H1 (cell line): Measurements from ENCODE around the gene MAML1. TPM values are rescaled to one million over a fixed set of nuclear protein-coding genes. Genes with fewer than 3 reads are reported as not detected.

Experiments
- CTCF ChIA-PET: fragments of 300-600 bp; sonication (Branson Sonifier 250); formaldehyde crosslinking; loops from one replicate; lab custom pipeline; 2021; ENCODE audit not compliant: partially characterized antibody; lab: Charles Lee
- POLR2A ChIA-PET: fragments of 300-600 bp; sonication (Branson Sonifier 250); formaldehyde crosslinking; loops from one replicate; lab custom pipeline; 2021; ENCODE audit warnings: inconsistent platforms; ENCODE audit not compliant: partially characterized antibody; lab: Charles Lee
- DNase-seq, 2 experiments: peaks; one replicate each; pipeline versions ENCODE4 v3.0.0 to v3.0.0-alpha.2; 2010 to 2022; ENCODE audit warnings: low spot score in 2 of 2, low read depth in 1 of 2, mixed read lengths in 1 of 2
- FAIRE-seq: peaks from 2 replicates; lab custom pipeline; 2011; peaks lifted over from hg19 to GRCh38; lab: Jason Lieb, UNC
- H2AFZ ChIP-seq: 2 replicates; pipeline ENCODE4 v1.8.1; 2012; ENCODE audit warnings: low read length, inconsistent platforms
- H2AK5ac ChIP-seq: 2 replicates; pipeline ENCODE4 v1.6.1; 2013; ENCODE audit warnings: low read depth, low read length
- H2BK120ac ChIP-seq: replicated peaks from 2 replicates; pipeline ENCODE3; 2013; ENCODE audit warnings: low read depth, low read length, inconsistent platforms
- H2BK12ac ChIP-seq: 2 replicates; pipeline ENCODE4 v1.6.1; 2013; ENCODE audit warnings: low read depth, low read length
- H2BK15ac ChIP-seq: 2 replicates; pipeline ENCODE4 v1.6.1; 2013; ENCODE audit warnings: low read length
- H2BK20ac ChIP-seq: 2 replicates; pipeline ENCODE4 v1.6.1; 2013; ENCODE audit warnings: low read length
- H2BK5ac ChIP-seq: 2 replicates; pipeline ENCODE4 v1.6.1; 2013; ENCODE audit warnings: low read depth, low read length
- H3K14ac ChIP-seq: 2 replicates; pipeline ENCODE4 v1.6.1; 2013; ENCODE audit warnings: inconsistent platforms; ENCODE audit not compliant: insufficient read length
- H3K18ac ChIP-seq: 2 replicates; pipeline ENCODE4 v1.6.1; 2013; ENCODE audit warnings: low read length; ENCODE audit errors: extremely low read depth
- H3K23ac ChIP-seq: 2 replicates; pipeline ENCODE4 v1.6.1; 2013; ENCODE audit warnings: inconsistent platforms; ENCODE audit not compliant: insufficient read length
- H3K23me2 ChIP-seq: 2 replicates; pipeline ENCODE4 v1.6.1; 2013; ENCODE audit warnings: low read depth, low read length
- H3K27ac ChIP-seq: 2 replicates; pipeline ENCODE4 v1.6.1; 2011; ENCODE audit warnings: low read depth, low read length, inconsistent platforms
- H3K27me3 ChIP-seq, 4 experiments: replicated peaks in 1 of 4; 1 replicate in 1 of 4; 2 replicates in 3 of 4; pipeline versions ENCODE4 v1.6.1 to v1.8.1; 2011 to 2013; ENCODE audit warnings: low read length in 3 of 4, mild to moderate bottlenecking in 3 of 4, inconsistent platforms in 2 of 4, mixed read lengths in 2 of 4, moderate library complexity in 1 of 4; ENCODE audit not compliant: control insufficient read depth in 3 of 4, insufficient read depth in 3 of 4; ENCODE audit errors: extremely low read depth in 1 of 4
- H3K36me3 ChIP-seq, 4 experiments: 2 replicates each; pipeline versions ENCODE4 v1.6.1 to v1.8.1; 2011 to 2013; ENCODE audit warnings: mild to moderate bottlenecking in 4 of 4, low read length in 3 of 4, moderate library complexity in 2 of 4, control low read depth in 1 of 4, inconsistent platforms in 1 of 4; ENCODE audit not compliant: insufficient read depth in 4 of 4, control insufficient read depth in 2 of 4
- H3K4ac ChIP-seq: replicated peaks from 2 replicates; pipeline ENCODE3; 2013; ENCODE audit warnings: low read length, low read depth, mixed read lengths, inconsistent platforms; ENCODE audit not compliant: insufficient read length
- H3K4me1 ChIP-seq, 4 experiments: replicated peaks in 1 of 4; 1 replicate in 1 of 4; 2 replicates in 3 of 4; pipeline versions ENCODE4 v1.6.1 to v1.8.1; 2011 to 2013; ENCODE audit warnings: low read length in 3 of 4, inconsistent platforms in 2 of 4, mixed read lengths in 1 of 4; ENCODE audit not compliant: insufficient read depth in 4 of 4, control insufficient read depth in 3 of 4
- H3K4me2 ChIP-seq, 2 experiments: 2 replicates each; pipeline versions ENCODE4 v1.6.1 to v1.8.1; 2011 to 2013; ENCODE audit warnings: low read depth in 2 of 2, low read length in 2 of 2, control low read depth in 1 of 2, inconsistent platforms in 1 of 2, mild to moderate bottlenecking in 1 of 2; ENCODE audit not compliant: insufficient read depth in 1 of 2
- H3K4me3 ChIP-seq, 4 experiments: fragments of 200-600, 300-600 bp in 1 of 4; sonication (generic), shearing (Covaris generic), sonication (Bioruptor Twin) in 1 of 4; 2 replicates each; pipeline versions ENCODE4 v1.5.1 to v1.8.1; 2011 to 2016; ENCODE audit warnings: low read length in 4 of 4, low read depth in 3 of 4, control low read depth in 2 of 4, inconsistent platforms in 2 of 4, mild to moderate bottlenecking in 2 of 4, mixed read lengths in 1 of 4, moderate library complexity in 1 of 4; ENCODE audit not compliant: insufficient read depth in 2 of 4; ENCODE audit errors: extremely low read depth in 1 of 4
- H3K56ac ChIP-seq: replicated peaks from 2 replicates; pipeline ENCODE3; 2013; ENCODE audit warnings: low read depth, mild to moderate bottlenecking, mixed read lengths, low read length, inconsistent platforms; ENCODE audit not compliant: insufficient read length
- H3K79me1 ChIP-seq: 2 replicates; pipeline ENCODE4 v1.6.1; 2013; ENCODE audit warnings: low read depth, low read length, control low read depth
- H3K79me2 ChIP-seq, 2 experiments: 2 replicates each; pipeline versions ENCODE4 v1.6.1 to v1.8.1; 2012 to 2013; ENCODE audit warnings: low read length in 2 of 2, mild to moderate bottlenecking in 2 of 2, inconsistent platforms in 1 of 2; ENCODE audit not compliant: insufficient read depth in 2 of 2, control insufficient read depth in 1 of 2
- H3K9ac ChIP-seq, 4 experiments: replicated peaks in 1 of 4; 1 replicate in 1 of 4; 2 replicates in 3 of 4; pipeline versions ENCODE4 v1.6.1 to v1.8.1; 2011 to 2013; ENCODE audit warnings: low read depth in 3 of 4, low read length in 3 of 4, control low read depth in 2 of 4, mild to moderate bottlenecking in 2 of 4, moderate library complexity in 2 of 4, inconsistent platforms in 1 of 4; ENCODE audit errors: extremely low read depth in 1 of 4
- H3K9me3 ChIP-seq, 2 experiments: 2 replicates each; pipeline versions ENCODE4 v1.6.1 to v1.8.1; 2012 to 2013; ENCODE audit warnings: mild to moderate bottlenecking in 2 of 2, moderate library complexity in 2 of 2, control low read depth in 1 of 2, inconsistent platforms in 1 of 2, low read depth in 1 of 2, low read length in 1 of 2, mixed read lengths in 1 of 2; ENCODE audit not compliant: insufficient read depth in 2 of 2
- H4K20me1 ChIP-seq, 2 experiments: replicated peaks in 1 of 2; 2 replicates each; pipeline versions ENCODE3 to v1.8.1; 2011 to 2013; ENCODE audit warnings: inconsistent platforms in 2 of 2, low read length in 2 of 2, mild to moderate bottlenecking in 1 of 2; ENCODE audit not compliant: insufficient read depth in 2 of 2, control insufficient read depth in 1 of 2
- H4K5ac ChIP-seq: 2 replicates; pipeline ENCODE4 v1.6.1; 2013; ENCODE audit warnings: low read length, low read depth, mixed read lengths, inconsistent platforms; ENCODE audit not compliant: insufficient read length
- H4K8ac ChIP-seq: 2 replicates; pipeline ENCODE4 v1.8.0; 2013; ENCODE audit warnings: mild to moderate bottlenecking, moderate library complexity, low read length, inconsistent platforms; ENCODE audit not compliant: insufficient read depth; ENCODE audit errors: extremely low read depth
- H4K91ac ChIP-seq: replicated peaks from 2 replicates; pipeline ENCODE3; 2013; ENCODE audit warnings: low read length, mixed read lengths, inconsistent platforms; ENCODE audit not compliant: insufficient read length
- BCL11A ChIP-seq, 2 experiments: IDR thresholded peaks; one replicate each; pipeline ENCODE4 v1.6.1; 2011; ENCODE audit warnings: low read depth in 2 of 2, low read length in 2 of 2, mild to moderate bottlenecking in 2 of 2
- CBX5 ChIP-seq: fragments of 300-800, 300-1000 bp; sonication (generic); IDR thresholded peaks from 2 replicates; pipeline ENCODE4 v1.7.1; 2016; ENCODE audit warnings: antibody characterized with exemption, low read length, low read depth
- POLR2A ChIP-seq, 2 experiments: IDR thresholded peaks; 1 replicate in 1 of 2; 2 replicates in 1 of 2; pipeline ENCODE4 v1.6.1; 2011; ENCODE audit warnings: low read depth in 2 of 2, low read length in 2 of 2, mild to moderate bottlenecking in 2 of 2; ENCODE audit errors: control extremely low read depth in 1 of 2
- RAD21 ChIP-seq, 2 experiments: IDR thresholded peaks in 1 of 2; conservative IDR thresholded peaks in 1 of 2; 2 replicates each; pipeline ENCODE4 v1.6.1; 2011; ENCODE audit warnings: low read depth in 2 of 2, low read length in 2 of 2, improper control_type of control experiment in 1 of 2, inconsistent platforms in 1 of 2, mild to moderate bottlenecking in 1 of 2, moderate library complexity in 1 of 2
- RNF2 ChIP-seq: fragments of 200-900, 300-1000 bp; sonication (generic); IDR thresholded peaks from 2 replicates; pipeline ENCODE4 v1.7.1; 2016; ENCODE audit warnings: borderline replicate concordance, low read depth, mild to moderate bottlenecking, antibody characterized with exemption, low read length; ENCODE audit not compliant: poor library complexity, severe bottlenecking; ENCODE audit errors: missing control alignments
- SAP30 ChIP-seq: fragments of 300-600 bp; sonication (generic); IDR thresholded peaks from 2 replicates; pipeline ENCODE4 v1.7.1; 2012; ENCODE audit warnings: low read length, moderate library complexity, mild to moderate bottlenecking, inconsistent platforms; ENCODE audit not compliant: insufficient read depth, insufficient replicate concordance
- SIN3A ChIP-seq, 2 experiments: IDR thresholded peaks in 1 of 2; conservative IDR thresholded peaks in 1 of 2; 2 replicates each; pipeline ENCODE4 v1.6.1; 2011 to 2012; ENCODE audit warnings: low read length in 2 of 2, improper control_type of control experiment in 1 of 2, low read depth in 1 of 2, mild to moderate bottlenecking in 1 of 2
- SP1 ChIP-seq: IDR thresholded peaks from 2 replicates; pipeline ENCODE4 v1.6.1; 2011; ENCODE audit warnings: low read depth, low read length
- SP4 ChIP-seq: IDR thresholded peaks from 2 replicates; pipeline ENCODE4 v1.6.1; 2012; ENCODE audit warnings: low read length, inconsistent platforms
- SUZ12 ChIP-seq: fragments of 200-600 bp; sonication (generic); IDR thresholded peaks from 2 replicates; pipeline ENCODE4 v1.6.1; 2012; ENCODE audit warnings: mild to moderate bottlenecking, inconsistent platforms, low read length, moderate library complexity, mixed read lengths
- WGBS, 2 experiments: shearing (Covaris generic) in 1 of 2; methylation state at CpG; one replicate each; pipeline versions ENCODE4 v1.1.6 to v1.1.7; 2013 to 2015; ENCODE audit warnings: low lambda C conversion rate in 2 of 2, mixed read lengths in 2 of 2, inconsistent platforms in 1 of 2, low coverage in 1 of 2, missing lambda C conversion rate in 1 of 2; ENCODE audit not compliant: insufficient replicate concordance in 2 of 2, insufficient coverage in 1 of 2, insufficient read length in 1 of 2; ENCODE audit errors: extremely low coverage in 1 of 2, missing lambda C conversion rate in 1 of 2; 5-methylcytosine and 5-hydroxymethylcytosine counted together
- polyA plus RNA-seq, 7 experiments: library from polyadenylated mRNA; depleted of rRNA in 3 of 7; stranded (reverse) in 5 of 7; unstranded in 2 of 7; fragments of >200 nt in 5 of 7; fragments of 200-250 nt in 2 of 7; gene quantifications; 1 replicate in 5 of 7; 2 replicates in 1 of 7; 4 replicates in 1 of 7; pipeline versions ENCODE4 v1.2.1 to v1.2.3, GENCODE V29; 2011 to 2013; ENCODE audit warnings: missing spikeins in 2 of 7, mixed read lengths in 2 of 7
- total RNA-seq: library from RNA; stranded (reverse); fragmentation: NEBNext Ultra II Directional; extraction: Animal tissue kit (Norgen Biotek cat#: 25700); gene quantifications from 2 replicates; pipeline ENCODE4 v1.2.1, GENCODE V29; 2021

Gene MAML1
- total and polyA plus RNA-seq, 2 of the 8 experiments (the other 6 are each of a cell fraction or from before 2014, with no cell fraction given) = 17.1 to 41.9 TPM

DNA sequence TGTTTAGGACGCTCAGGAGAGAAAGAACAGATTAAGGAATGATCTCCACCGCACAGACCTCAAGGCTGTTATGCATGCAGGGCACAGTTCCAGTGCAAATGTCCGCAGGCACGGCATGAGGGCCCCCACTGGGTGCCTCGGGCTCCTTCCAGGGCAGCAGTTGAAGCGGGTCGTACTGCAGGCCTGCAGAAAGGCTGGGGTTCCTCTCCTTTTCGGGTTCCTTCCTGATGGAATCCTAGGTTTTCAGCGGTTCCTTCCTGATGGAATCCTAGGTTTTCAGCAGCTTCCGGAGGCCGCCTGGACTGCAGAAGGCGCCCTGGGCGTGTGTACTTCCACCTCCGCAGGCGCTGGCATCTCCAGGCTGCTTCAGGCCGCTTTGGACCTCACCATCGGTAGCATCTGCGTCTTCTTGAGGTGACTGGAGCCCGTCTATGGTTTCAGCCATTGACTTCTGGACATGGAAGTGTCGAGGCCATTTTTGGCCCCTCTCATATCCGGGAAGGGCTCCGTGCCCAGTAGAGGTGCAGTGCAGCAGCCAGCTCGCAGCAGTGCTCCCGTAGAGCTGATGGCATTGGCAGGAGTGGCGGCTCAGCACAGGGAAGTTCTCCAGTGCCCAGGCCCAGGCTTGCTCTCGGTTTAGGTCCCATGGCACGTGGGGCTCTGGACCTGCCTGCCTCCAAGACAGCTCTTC lies 79.7 kb downstream of the MAML1 start:
- Histone ChIP-seq H4K8ac (no peak overlapping the region), H3K36me3 (peaks cover 0 to 5% (median 0%) of the 10 kb centered on the region in 4 experiments; a peak in 1 of 8 replicates), H3K9ac (no peak overlapping the region), H3K56ac (no peak overlapping the region), H3K4ac (no peak overlapping the region), H3K18ac (no peak overlapping the region; the same call in 1 of the 2 replicates), H3K23ac (no peak overlapping the region), H2BK120ac (no peak overlapping the region), H2AK5ac (no peak overlapping the region; the same call in 1 of the 2 replicates), H2BK15ac (no peak overlapping the region), H2BK5ac (no peak overlapping the region), H2BK20ac (no peak overlapping the region), H3K79me2 (no peaks in the 10 kb centered on the region; a peak in 1 of 4 replicates), H3K4me1 (peaks cover 0 to 7% (median 4%) of the 10 kb centered on the region in 4 experiments; a peak in 5 of 7 replicates), H4K91ac (no peak overlapping the region)
- CTCF ChIA-PET = interaction anchor here (1.2 to 2.8 kb wide), 4 partner anchors 10 to 51 kb away, joined by 3 to 23 read pairs (median 6); no protein-coding TSS in a partner anchor
- no peak for FAIRE-seq
- TF ChIP-seq SAP30 (no peak), SP1 (no peak), RAD21 (IDR thresholded peaks at IDR 0.05 in 1 of 2, conservative IDR thresholded peaks at IDR 0.05 in 1 of 2; ENCODE audit: low read depth in 2 of 2, low read length in 2 of 2) (no peak), BCL11A (IDR thresholded peaks at IDR 0.05; ENCODE audit: low read depth in 2 of 2, low read length in 2 of 2) (no peak), RNF2 (no peak), SUZ12 (no peak), SP4 (no peak), SIN3A (conservative IDR thresholded peaks at IDR 0.05 in 1 of 2, IDR thresholded peaks at IDR 0.05 in 1 of 2; ENCODE audit: low read depth in 1 of 2, low read length in 2 of 2) (no peak), POLR2A (IDR thresholded peaks at IDR 0.05; ENCODE audit: control extremely low read depth in 1 of 2, low read depth in 2 of 2, low read length in 2 of 2) (no peak), CBX5 (no peak)
- TF ChIP-seq, all 59 proteins: peak for 0
- Histone ChIP-seq H3K23me2 (peaks cover 9% of the 10 kb centered on the region; the same call in 1 of the 2 replicates), H3K4me2 (no peak overlapping the region), H4K20me1 (no peaks in the 10 kb centered on the region), H3K27ac (no peak overlapping the region), H3K9me3 (no peaks in the 10 kb centered on the region), H3K14ac (no peak overlapping the region), H3K4me3 (no peak overlapping the region), H3K79me1 (no peaks in the 10 kb centered on the region), H2AFZ (no peak overlapping the region), H3K27me3 (peaks cover 0 to 5% (median 2%) of the 10 kb centered on the region in 4 experiments; a peak in 2 of 7 replicates), H2BK12ac (no peak overlapping the region; the same call in 1 of the 2 replicates), H4K5ac (no peak overlapping the region)
- DNase-seq = no peak
- 88% methylated on average over 23 of the region's 27 CpGs; no CpG with 5 or more reads in 1 of the 2 experiments for WGBS, 2 experiments
- POLR2A ChIA-PET = interaction anchor here (0.7 to 12.6 kb wide), 2 partner anchors 8 to 11 kb away, joined by 3 to 207 read pairs; partner anchors contain the start of genes LTC4S, MGAT4B and SQSTM1
